HG03442 (cell line): ENCODE results near the gene GAL3ST1.
"Not testable (repeated sequence)": the region's sequence is repeated elsewhere in the genome, so short reads cannot be mapped to it uniquely, and the experiment has no call there.

Experiments
- ATAC-seq: cut with Tn5 transposase; IDR thresholded peaks from one replicate; pipeline ENCODE4 v1.9.1; 2021; ENCODE audit warnings: mild to moderate bottlenecking, moderate library complexity; ENCODE audit not compliant: unreplicated experiment

The GAL3ST1 gene

DNA sequence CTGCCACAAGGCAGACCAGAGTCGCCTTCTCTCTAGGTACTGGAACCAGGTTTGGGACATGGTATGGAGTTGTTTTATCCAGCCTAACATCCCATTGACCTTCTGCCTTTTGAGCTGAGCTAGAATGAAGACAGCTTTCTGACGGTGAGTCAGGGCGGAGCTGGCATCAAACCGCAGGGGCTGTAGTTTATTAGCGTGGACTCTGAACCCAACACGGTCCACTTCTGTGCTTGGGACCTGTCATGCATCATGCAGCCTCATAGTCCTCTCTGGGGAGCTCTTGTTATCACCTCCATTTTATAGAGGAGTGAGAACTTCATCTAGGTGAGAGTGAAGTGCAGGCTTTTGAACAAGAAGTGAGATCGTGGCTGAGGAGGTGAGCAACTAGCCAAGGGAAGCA, 8.3 kb downstream of the GAL3ST1 start:
- no peak for ATAC-seq

DNA sequence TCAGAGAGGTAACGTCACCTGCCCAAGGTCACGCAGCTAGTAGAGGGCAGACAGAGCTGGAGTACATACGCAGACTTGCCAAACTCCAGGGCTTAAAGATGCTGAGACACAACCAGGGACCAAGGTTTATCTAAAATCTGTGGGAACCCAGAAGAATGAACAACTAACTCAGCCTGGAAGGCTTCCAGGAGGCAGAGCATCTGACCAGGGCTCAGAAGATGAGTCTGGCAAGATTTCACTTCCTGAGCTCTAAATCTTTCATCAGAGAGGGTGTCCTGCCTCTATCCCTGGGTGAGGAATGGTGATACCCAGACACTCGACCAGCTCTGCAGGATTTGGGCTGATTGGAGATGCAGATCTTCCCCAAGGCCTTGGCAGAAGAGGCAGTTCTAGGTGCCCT, 9.1 kb downstream of the GAL3ST1 start:
- ATAC-seq, result no peak

DNA sequence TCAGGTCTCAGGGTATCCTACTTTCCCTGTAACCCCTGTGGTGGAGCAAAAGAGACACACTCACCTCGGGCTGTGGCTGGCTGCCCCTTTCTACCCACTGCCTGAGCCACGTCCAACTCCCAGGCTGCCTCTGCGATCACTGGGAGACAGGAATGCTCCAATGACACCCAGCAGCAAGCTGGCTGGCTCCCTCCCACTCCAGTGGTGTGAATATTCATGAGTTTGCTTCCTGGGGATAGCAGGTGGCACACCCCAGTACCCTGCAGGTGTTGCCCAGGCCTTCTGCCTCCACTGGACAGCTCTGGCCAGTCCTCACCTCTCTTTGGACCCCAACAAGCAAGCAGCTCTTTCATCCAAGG, 9.7 kb downstream of the GAL3ST1 start:
- ATAC-seq, result no peak

DNA sequence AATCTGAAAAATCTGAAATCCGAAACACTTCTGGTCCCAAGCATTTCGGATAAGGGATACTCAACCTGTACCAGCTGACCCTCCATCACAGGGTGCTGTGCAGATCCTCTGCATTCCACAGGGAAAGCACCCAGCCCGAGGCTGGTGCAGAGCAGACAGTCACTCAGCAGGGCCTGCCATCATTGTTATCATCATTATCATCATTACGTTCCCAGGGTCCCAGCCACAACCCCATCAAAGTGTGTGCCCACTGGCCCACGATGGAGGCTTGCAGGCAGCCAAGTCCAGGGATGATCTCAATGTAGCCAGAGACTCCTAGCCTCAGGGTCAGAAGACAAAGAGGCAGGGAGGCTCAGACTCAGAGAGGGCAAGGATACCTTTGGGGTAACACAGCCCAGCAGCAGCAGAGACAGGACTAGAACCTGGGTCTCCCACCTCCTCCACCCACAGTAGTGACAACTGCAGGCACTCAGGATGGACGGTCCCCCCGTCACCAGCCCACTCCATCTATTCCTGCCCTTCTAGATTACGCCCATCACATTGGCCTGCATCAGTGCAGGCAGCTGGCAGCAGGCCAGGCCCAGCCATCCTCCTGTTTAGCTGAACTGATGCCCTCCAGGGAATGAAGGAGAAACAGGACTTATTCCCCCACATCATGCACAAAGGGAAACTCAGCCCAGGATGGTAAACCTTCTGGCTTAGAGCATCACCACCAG, 10.3 kb downstream of the GAL3ST1 start:
- no peak for ATAC-seq

DNA sequence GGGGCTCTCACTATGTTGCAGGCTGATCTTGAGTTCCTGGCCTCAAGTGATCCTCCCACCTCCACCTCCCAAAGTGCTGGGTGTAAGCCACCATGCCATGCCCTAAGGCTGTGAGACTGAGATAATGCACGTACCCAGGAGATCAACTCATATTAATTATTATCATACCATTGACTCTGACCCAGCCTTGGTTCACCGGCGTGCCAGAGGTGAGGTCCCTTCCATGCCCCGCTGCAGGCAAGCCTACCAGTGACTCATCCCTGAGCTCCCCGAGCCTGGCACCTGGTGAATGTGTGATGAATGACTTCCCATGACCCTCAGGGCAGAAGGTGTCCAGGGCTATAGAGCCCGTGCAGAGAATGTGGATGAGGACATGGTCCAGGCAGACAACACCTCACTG, 12.1 kb downstream of the GAL3ST1 start:
- no peak for ATAC-seq

DNA sequence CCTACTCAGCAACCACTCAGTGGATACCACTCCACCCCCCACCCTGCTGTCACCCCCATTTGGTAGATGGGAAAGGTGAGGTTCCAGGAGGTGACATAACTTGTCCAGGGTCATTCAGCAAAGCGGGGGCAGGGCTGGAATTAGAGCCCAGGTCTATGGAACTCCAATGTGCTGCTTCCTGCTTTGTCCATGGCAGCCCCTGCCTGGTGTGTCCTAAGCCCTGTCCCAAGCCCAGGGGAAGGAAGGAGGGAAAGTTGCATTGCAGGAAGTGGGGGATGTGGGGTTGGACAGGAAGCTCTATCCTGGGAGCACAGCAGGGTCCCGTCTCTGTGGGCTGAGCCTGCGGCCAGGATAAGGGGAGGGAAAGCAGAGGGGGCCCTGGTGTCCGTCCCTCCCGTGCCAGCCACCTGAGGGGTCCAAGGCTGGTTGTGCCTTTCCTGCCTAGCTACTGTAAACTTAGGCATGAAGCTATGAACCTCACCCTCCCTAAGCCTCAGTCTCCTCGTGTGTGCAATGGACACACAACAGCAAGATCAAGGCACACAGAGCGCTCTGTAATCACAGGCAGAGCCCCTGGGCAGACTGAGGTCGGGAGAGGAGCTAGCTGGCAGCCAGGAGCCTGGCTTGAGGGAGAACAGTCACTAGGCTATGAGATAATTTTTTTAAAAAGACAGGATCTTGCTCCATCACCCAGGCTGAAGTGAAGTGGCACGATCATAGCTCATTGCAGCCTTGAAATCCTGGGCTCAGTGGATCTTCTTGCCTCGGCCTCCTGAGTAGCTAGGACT, 12.9 kb downstream of the GAL3ST1 start:
- ATAC-seq, result no peak

DNA sequence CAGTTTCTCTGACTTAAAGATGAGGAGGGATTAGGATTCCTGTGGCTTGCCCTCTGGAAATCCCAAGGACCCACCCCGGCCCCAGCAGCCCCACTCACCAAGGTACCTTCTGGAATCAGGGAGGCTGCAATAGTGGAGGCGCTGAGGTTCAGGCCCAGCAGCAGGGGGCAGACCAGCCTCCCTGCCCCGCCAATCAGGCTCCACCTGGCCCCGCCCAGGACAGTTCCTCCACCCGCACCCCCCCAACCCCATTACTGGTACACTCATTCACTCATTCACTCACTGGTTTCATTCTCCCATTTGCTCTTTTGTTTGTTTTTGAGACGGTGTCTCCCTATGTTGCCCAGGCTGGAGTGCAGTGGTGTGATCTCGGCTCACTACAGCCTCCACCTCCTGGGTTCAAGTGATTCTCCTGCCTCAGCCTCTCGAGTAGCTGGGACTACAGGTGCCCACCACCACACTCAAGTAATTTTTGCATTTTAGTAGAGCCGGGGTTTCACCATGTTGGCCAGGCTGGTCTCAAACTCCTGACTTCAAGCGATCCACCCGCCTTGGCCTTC, 13.7 kb downstream of the GAL3ST1 start:
- not testable (repeated sequence) for ATAC-seq

DNA sequence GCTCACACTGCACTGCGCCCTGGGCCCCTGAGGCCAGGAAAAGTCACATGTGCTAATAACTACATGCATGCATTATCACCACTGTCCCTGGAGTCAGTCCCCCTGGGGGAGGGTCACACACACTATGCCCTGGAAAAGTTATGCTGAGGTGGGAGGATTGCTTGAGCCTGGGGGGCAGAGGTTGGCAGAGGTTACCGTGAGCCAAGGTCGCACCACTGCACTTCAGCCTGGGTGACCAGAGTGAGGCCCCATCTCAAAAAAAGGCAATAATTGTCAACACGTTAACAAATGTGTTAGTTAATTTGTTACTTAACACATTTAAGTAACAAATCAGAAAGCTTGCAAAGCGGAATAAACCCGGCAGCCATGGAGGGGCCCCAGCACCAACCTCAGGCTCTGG, 14.6 kb downstream of the GAL3ST1 start:
- no peak for ATAC-seq

DNA sequence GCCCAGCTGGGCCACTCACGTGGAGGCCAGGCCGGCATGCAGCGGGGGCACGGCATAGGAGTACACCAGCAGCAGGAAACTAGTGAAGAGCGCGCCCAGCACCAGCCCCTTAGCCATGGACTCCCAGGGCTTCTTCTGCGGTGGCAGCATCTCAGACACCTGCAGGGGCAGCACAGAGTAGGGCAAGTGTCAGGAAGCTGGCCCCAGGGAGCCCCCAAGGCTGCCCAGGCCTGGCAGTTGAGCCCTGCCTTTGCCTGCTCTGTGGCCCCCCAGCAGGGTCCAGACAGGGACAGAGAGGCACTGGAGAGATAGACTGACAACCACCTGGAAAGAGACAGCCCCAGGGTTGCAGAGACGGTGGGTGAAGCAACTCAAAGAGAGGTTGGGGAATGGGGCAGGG, 17.2 kb downstream of the GAL3ST1 start:
- no peak for ATAC-seq

DNA sequence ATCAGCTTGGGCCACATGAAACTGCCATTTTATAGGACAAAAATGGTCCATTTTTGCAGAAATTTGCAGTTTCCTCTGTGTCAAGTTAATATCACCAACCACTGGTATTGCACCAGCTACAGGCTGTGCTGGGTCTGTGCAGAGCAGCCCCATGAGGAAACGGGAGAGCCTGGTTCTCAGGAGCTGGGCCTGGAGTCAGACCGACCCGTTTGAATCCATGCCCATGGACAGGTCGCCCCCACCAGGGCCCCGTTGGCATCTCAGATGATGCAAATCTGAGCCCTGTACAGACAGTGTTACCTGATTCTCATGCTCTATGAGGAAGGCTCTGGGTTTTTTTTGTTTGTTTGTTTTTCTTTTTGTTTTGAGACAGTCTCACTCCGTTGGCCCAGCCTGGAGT, 18.1 kb downstream of the GAL3ST1 start:
- no peak for ATAC-seq

DNA sequence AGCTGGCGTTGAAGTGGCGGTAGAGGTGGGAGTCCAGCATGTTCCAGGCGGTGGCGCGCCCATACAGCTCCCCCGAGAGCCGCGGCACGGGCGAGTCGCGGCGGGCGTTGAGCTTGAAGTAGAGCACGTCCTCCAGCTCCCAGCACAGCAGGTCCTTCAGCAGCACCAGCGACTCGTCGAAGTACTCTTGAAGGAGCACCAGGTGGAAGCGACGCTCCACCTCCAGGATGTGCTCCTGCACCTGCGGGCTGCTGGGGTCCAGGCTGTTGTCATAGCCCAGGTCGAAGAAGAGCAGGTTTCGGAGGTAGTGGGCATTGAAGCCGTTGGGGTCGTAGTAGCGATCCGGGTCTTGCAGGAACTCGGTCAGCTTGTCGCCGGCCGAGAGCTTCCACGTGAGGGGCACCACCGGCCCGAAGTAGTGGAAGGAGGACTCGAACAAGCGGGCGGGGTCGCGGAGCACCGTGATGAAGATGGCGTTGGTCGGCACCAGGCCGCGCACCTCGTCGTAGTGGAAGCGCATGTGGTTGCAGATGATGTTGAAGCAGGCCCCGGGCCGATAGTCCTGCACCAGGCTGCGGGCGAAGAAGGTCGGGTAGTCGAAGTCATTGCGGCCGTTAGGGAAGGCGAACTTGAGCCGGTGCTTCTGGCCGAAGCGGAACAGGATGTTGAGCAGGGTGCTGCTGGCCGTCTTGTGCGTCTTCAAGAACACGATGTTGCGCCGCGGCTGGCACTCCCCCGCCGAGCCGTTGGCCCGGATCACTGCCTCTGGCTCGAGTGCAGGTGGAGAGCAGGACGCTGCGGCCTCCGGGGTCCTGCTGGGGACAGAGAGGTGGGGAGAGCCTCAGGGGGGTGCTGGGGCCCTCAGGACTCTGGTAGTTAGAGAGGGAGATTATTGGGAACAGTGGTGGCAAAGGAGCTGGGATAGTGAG, 18.9 kb downstream of the GAL3ST1 start:
- no peak for ATAC-seq

DNA sequence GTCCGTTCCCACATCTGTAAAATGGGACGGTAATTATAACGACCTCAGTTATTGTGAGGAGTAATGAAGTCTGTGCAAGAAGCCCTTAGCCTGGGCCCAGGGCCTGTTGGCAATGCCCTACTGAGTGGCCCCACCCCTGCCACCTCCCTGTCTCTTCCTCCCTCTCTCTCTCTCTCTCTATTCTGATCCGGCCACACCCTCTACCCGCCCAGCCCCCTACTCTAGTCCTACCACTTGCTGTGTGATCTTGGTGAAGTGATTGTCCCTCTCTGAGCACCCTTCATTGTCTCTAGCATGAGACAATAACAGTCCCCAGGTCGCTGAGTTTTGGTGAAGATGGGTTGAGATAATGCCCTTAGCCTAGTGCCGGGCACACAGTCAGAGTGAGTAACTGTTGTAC, 20.5 kb downstream of the GAL3ST1 start:
- no peak for ATAC-seq

DNA sequence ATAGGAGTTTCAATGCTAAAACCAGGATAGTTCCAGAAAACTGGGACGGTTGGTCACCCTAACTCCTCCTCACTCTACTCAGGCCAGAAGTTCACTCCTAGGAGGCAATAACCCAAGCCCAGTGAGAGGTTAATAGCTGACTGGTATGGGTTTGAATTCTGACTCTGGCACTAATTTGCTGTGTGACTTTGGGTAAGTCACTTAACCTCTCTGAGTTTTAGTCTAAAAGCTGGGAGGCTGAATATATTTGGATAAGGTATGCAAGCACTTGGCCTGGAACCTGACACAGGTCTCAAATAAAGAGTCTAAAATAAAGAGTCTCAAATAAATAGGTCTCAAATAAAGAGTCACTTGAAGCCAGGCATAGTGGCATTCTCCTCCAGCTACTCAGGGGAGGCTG, 21.7 kb downstream of the GAL3ST1 start:
- no peak for ATAC-seq

DNA sequence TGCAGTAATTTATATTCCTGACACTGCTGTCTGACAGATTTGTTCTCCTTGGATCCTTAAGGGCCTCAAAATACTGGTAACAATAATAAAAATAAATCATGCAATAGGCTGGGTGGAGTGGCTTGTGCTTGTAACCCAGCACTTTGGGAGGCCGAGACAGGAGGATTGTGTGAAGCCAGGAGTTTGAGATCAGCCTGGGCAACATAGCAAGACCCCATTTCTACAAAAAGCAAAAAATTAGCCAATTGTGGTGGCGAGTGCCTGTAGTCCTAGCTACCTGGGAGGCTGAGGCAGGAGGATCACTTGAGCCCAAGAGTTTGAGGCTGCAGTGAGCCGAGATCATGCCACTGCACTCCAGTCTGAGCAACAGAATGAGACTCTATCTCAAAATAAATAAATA, 22.7 kb downstream of the GAL3ST1 start:
- not testable (repeated sequence) for ATAC-seq

DNA sequence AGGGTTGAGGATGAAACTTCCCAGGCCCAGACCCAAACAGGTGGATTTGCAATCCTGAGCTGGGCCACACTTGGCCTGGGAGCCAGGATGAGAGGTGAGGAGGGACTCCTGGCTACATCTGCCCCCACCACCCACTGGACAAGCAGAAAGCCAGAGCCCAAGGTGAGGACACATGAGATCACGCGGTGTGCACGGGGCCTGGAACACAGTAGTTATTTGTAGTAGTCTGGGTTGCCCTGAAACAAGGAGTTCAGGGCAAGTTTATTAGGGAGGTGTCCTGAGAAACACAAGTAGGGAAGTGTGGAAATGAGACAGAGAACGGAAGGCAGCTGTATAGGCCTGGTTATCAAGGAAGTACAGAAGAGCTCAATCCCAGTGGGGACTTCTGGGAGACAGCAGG, 27.3 kb downstream of the GAL3ST1 start:
- no peak for ATAC-seq

DNA sequence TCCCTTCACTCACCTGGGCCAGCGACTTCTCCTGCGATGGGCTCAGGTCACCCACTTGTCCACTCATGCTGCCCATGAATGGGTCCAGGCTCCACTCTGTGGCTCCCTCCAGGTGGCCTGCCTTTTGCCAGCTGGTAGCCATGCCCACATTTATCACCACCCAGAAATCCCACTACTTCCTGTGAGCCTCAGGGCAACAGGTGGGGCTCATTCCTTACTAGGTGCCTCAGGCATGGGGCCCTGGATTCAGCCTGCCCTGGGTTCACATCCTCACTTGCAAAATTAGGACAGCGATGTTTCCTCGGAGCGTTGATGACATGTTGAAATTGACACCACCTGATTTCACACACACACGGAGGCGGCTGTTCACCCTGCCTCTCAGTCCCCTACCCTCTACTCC, 27.8 kb downstream of the GAL3ST1 start, which contains the start of gene SEC14L6:
SEC14L6 (minus strand) TSS at position 126 of the 400 bp plus-strand sequence; CDS start at position 67, 59 bp downstream.
- no peak for ATAC-seq

DNA sequence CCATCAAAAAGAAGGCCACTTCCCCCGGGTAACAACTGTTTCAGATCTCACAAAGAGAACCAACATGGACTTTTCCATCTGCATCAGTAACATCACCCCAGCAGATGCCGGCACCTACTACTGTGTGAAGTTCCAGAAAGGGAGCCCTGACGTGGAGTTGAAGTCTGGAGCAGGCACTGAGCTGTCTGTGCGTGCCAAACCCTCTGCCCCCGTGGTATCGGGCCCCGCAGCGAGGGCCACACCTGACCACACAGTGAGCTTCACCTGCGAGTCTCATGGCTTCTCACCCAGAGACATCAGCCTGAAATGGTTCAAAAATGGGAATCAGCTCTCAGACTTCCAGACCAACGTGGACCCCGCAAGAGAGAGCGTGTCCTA, 31.7 kb downstream of the GAL3ST1 start:
- ATAC-seq, result no peak

DNA sequence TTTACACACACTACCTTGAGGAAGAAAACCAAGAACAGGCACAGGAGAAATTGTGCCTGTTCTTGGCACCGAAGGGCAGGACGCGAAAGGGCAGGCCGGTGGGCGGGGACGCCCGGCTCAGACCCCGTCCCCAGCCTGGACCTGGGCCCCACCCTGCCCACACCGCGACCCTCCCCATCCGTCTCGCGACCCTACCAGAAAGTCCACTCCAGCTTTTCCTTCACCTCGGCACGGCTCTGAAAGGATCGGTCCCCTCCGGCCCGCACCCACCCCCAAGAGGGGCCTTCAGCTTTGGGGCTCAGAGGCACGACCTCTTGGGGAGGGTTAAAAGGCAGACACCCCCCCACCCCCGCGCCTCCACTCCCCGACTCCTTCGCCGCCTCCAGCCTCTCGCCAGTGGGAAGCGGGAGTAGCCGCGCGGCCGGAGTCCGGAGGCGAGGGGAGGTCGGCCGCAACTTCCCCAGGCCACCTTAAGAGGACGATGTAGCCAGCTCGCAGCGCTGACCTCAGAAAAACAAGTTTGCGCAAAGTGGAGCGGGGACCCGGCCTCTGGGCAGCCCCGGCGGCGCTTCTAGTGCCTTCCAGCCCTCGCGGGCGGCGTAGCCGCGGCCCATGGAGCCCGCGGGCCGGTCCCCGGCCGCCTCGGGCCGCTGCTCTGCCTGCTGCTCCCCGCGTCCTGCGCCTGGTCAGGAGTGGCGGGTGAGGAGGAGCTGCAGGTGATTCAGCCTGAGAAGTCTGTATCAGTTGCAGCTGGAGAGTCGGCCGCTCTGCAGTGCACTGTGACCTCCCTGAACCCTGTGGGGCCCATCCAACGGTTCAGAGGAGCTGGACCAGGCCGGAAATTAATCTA, 32.3 kb downstream of the GAL3ST1 start:
- ATAC-seq, result no peak

DNA sequence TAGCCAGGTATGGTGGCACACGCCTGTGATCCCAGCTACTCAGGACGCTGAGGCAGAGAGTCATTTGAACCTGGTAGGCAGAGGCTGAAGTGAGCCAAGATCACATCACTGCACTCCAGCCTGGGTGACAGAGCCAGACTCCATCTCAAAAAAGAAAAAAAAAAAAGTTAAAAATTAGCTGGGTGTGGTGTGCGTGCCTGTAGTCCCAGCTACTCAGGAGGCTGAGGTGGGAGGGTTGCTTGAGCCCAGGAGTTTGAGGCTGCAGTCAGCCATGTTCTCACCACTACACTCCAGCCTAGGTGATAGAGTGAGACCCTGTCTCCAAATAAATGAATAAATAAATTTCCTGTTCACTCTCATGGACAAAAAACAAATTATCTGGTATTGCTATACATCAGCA, 33.0 kb downstream of the GAL3ST1 start:
- not testable (repeated sequence) for ATAC-seq

DNA sequence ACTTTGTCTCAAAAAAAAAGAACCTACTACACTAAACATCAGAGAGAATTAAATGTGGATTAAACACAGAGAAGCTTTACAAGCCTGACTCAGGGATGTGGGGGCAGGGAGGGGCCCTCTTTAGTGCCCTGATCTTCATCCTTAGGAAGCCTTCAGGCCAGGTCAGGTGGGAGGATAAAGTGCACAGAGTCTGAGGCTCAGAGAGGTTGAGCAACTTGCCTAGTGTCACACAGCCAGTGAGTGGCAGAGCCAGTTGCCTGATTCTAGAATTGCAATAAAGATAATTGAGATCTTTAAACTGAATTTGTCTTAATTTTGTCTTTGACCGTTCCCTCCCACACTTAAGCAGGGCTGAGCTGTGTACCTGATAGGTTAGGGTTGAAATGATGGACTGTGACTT, 35.1 kb downstream of the GAL3ST1 start:
- no peak for ATAC-seq
